Right lobe of liver (tissue), 4 donors: ENCODE results near the gene ADAMTS7.
"Not testable (repeated sequence)": the region's sequence is repeated elsewhere in the genome, so short reads cannot be mapped to it uniquely, and the experiment has no call there.

Experiments used
- POLR2A ChIP-seq: fragments of 450-650 bp; IDR thresholded peaks from one replicate; pipeline ENCODE4 v1.6.1; 2017; ENCODE audit warnings: antibody characterized with exemption, mild to moderate bottlenecking
- TF ChIP-seq, protein P1 (sequence below), 4 donors: fragments of 200-600 bp in 3 of 4; fragments of 450-650 bp in 1 of 4; IDR thresholded peaks; one replicate each; pipeline versions ENCODE4 v1.5.1 to v1.8.0; 2016 to 2022; ENCODE audit warnings: antibody characterized with exemption in 4 of 4, mild to moderate bottlenecking in 2 of 4
- donor health status: DM: no; HTN: no; CAD: no.
- donor health status: DM: no; HTN: no; CAD: no.
- donor health status: DM: no; HTN: yes; CAD: no.

DNA sequence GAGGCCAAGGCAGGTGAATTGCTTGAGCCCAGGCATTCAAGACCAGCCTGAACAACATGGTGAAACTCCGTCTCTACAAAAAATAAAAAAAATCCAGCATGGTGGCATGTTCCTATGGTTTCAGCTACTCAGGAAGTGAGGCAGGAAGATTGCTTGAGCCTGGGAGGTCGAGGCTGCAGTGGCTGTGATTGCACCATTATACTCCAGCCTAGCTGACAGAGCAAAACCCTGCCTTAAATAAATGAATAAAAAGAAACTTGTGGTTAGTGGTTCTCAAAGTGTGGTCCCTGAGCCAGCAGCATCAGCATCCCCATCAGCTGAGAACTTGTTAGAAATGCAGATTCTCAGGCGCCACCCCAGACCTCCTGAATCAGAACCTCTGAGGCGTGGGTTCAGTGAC lies 69.6 kb downstream of the ADAMTS7 start:
- TF ChIP-seq, protein P1, sequence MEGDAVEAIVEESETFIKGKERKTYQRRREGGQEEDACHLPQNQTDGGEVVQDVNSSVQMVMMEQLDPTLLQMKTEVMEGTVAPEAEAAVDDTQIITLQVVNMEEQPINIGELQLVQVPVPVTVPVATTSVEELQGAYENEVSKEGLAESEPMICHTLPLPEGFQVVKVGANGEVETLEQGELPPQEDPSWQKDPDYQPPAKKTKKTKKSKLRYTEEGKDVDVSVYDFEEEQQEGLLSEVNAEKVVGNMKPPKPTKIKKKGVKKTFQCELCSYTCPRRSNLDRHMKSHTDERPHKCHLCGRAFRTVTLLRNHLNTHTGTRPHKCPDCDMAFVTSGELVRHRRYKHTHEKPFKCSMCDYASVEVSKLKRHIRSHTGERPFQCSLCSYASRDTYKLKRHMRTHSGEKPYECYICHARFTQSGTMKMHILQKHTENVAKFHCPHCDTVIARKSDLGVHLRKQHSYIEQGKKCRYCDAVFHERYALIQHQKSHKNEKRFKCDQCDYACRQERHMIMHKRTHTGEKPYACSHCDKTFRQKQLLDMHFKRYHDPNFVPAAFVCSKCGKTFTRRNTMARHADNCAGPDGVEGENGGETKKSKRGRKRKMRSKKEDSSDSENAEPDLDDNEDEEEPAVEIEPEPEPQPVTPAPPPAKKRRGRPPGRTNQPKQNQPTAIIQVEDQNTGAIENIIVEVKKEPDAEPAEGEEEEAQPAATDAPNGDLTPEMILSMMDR (IDR thresholded peaks at IDR 0.05), result not testable (repeated sequence)
- not testable (repeated sequence) for TF ChIP-seq POLR2A
